NCI-H1436 (cell line): Measurements from ENCODE around the gene MST1R.
"Not testable (repeated sequence)": the region's sequence is repeated elsewhere in the genome, so short reads cannot be mapped to it uniquely, and the experiment has no call there.

Experiments used
- DNase-seq: peaks from one replicate; lab custom pipeline; 2025; lab: John Stamatoyannopoulos, UW

Gene MST1R

DNA sequence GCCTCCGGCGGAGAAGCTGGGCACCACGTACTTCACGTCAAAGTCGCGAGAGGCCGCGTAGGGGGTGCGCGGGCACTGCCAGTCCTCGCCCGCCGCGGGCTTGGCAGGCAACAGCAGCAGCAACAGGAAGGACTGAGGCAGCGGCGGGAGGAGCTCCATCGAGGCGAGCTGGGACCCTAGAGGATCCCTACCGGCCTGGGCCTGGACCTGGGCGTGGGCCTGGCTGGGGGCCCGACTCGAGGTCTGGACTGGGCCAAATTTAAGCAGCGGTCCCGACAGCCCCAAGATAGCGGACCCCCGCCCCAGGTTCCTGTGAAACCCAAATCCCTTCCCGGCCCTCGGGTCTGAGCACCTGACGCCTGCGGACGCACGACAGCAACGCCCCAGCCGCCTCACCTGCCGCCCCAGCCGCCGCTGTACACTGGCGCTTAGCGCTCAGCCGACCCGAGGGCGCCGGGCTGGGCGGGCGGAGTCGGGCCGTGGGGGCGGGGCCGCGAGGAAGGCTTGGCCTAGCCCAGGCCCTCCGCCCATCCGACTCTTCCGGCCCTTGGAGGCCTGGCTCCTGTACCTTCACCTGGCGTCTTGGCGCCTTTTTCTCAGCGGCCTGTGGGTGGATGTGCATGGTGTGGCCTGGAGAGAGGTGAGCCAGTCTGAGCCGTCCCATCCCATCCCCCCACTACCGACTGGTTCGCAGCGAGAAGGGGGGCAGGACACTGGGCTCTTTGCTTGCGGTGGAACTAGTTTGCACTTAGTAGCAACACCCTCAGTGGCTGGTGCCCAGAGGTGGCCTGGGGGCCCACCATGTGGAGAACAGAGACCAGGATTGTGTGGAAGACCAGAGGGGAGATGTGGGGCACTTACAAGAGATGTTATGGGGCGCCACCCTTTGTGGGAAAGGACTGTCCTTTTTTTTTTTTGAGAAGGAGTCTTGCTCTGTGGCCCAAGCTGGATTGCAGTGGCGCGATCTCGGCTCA is at the start of gene MST1R:
Gene MST1R, minus strand, starts transcription at position 423 of the 974 bp plus-strand sequence. Its CDS starts 264 bp downstream, at position 159.
- DNase-seq: peak; percentile 78

DNA sequence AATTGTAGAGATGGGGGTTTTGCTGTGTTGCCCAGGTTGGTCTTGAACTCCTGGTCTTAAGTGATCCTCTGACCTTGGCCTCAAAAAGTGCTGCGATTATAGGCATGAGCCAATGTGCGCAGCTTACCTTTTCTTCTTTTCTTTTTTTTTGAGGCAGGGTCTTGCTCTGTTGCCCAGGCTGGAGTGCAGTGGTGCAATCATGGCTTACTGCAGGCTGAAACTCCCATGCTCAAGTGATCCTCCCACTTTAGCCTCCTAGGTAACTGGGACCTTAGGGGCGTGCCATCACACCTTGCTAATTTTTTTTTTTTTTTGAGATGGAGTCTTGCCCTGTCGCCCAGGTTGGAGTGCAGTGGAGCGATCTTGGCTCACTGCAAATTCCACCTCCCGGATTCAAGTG is 49.3 kb upstream of the MST1R start:
- no peak for DNase-seq

DNA sequence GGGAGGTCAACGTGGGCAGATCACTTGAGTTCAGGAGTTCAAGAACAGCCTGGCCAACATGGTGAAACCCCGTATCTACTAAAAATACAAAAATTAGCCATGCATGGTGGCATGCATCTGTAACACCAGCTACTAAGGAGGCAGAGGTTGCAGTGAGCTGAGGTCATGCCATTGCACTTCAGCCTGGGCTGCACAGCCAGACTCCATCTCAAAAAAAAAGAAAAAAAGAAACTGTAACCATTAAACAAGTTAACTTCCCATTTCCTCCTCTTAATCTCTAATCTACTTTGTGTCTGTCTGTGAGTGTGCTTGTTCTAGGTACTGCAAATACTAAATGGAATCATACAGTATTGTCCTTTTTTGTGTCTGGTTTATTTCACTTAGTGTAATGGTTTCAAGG is 39.0 kb upstream of the MST1R start:
- no peak for DNase-seq

DNA sequence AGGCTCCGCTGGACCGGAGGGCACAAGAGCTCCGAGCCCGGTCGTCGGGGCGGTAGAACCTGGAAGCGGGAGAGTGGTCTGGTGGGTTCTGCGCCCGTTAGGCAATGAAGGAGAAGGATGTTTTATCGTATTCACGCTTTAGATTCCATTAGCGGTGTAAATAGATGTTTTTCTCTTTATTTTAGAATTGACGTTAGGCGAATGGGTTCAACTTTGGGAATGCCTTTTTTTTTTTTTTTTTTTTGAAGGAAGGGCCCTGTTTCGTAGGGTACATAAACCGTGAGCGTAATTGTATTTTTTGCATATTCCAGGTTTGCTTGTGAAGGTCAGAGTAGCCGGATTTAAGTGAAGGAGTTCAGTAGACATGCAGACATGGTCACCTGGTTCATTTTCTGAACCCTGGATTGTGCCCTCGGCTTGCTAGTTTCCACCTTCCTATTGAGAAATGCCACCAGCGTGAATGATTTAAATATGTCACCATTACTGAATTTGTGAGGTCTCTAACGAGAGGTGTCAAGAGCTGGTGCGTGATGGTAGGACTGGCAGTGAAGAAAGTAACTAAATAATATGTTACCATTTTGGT is 37.1 kb upstream of the MST1R start:
- DNase-seq: no peak

DNA sequence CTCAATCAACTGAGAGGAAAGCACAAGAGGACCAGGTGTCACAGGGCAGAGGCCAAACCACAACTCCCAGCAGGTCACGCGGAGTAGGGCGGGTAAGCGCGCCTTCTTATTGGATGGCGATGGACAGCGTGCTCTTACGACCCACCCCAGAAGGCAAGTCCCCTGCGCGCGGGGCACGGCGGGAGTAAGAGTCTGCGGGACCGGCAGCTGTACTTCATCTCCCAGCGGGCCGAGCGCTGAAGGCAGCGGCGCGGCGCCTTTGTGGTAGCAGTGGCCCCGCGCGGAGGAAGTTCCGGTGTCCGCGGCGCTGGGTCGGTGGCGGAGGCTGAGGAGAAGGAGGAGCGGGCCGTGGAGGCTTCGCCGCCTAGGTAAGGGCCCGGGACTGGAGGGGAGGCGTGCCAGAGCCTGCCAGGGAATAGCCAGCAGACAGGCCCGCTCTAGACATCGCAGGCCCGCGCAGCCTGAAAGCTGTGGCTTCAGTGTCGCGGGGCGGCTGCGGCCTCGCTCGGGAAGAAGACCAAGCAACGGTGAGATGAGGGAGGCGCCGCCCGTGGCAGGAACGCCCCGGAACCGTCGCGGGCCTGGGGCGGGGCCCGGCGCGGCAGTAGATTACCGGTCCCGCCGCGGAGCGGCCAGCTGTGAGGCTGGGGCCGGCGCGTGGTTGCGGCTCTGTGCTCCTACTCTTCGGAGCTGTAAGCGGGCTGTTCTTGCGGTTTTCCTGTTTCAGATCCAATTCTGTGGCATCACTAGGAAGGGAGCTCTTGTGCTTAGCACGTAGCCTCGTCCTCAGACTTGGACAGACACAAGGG is 36.4 kb upstream of the MST1R start, which contains the start of gene RBM6:
Gene RBM6, plus strand, starts transcription at position 293 of the 809 bp plus-strand sequence. CDS start 22,492 bp downstream, outside the sequence.
- DNase-seq: peak; percentile 91

DNA sequence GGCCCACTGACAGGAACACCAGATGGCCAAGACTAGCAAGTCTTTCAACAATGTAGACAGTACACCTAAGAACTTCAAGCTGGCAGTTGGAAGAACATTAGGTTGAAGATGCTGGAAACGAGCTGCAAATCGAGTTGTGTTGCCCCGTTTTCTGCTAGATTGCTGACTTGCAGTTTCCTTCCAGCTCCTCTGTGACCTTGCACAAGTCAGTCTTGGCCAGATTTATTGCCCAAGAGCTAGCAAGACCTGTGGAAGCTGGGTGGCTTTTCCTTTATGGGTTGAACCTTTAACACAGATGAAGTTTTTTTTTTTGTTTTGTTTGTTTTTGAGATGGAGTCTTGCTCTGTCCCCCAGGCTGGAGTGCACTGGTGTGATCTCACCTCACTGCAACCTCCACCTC is 33.4 kb upstream of the MST1R start:
- DNase-seq: no peak

DNA sequence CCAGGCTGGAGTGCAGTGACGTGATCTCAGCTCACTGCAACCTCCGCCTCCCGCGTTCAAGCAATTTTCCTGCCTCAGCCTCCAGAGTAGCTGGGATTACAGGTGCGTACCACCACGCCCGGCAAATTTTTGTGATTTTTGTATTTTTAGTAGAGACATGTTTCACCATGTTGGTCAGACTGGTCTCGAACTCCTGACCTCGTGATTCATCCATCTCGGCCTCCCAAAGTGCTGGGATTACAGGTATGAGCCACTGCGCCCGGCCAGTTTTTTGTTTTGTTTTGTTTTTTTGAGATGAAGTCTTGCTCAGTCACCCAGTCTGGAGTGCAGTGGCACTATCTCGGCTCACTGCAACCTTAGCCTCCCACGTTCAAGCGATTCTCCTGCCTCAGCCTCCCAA is 28.6 kb upstream of the MST1R start:
- not testable (repeated sequence) for DNase-seq

DNA sequence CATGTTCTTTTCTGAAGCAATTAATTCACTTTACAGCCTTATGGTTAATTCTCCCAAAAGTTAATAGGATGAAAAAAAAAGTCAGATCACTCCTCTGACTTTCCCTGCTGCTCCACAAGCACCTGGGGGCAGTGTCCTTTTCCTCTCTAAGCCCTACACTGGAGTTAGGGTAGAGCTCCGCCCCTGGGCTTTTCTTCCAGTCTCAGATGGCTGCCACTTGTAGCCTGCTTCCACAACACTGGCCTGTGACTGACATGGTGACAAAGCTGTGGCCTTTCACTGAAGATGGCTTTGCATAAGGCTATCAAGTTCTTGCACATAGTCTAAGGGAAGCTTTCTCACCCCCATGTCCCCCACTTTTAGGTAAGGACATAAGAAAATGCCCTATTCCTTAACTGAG is 27.2 kb upstream of the MST1R start:
- peak; percentile 5 for DNase-seq

DNA sequence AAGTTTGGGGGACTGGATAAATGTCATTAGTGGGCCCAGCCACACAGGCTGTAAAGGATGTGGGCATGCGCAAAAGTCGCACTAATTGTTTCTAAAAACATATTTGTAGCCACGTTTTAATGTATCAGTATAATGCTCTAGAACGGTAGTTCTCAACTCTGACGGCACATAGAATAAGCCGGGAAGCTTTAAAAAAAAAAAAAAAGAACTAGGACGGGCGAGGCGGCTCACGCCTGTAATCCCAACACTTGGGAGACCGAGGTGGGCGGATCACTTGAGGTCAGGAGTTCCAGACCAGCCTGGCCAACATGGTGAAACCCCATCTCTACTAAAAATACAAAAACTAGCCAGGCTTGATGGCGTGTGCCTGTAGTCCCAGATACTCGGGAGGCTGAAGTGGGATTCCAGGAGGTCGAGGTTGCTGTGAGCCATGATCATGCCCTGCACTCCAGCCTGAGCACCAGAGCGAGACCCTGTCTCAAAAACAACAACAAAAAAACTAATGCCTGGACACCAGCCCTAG is 26.6 kb upstream of the MST1R start:
- no peak for DNase-seq

DNA sequence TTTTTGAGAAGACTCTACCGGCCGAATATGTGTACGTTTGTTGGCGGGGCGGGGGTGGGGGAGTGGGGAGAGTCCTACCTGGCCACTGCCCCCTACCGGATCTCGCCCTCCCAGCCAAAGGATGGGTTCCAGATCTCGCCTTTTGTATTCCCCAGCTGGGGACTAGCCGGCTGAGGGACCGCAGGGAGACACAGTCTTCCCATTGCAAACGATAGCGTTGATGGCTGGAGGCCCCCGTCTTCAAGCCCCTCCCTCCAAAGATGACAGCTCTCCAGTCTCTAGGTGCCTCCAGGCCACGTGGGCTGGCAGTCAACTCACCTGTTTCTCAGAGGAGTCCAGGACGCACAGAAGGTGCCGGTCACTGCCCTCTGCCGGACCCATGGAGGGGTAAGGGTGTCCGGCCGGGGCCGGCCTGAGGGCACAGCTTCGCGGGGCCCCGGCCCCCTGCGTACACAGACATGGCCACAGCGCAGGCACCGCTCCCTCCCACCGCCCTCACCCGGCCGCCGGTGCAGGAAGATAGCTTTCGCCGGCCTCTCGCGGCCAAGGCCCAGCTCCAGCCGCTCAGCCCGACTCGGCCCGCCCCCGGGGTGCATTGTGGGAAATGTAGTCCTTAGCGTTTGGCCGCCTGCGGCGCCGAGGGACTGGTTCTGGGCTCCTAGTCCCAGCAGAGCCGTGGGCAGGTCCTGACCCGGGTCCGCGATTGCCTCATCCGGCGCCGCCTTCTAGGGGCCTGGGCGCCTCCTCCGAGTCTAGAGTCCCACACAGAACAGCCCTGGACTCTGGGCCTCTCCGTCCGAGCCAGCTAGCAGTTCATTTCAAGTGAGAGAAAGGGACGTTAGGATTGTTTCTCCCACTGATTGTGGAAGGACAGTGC is 25.9 kb upstream of the MST1R start, which contains the start of gene MON1A:
Gene MON1A, minus strand, starts transcription at position 521 of the 877 bp plus-strand sequence. CDS start 16,465 bp downstream, outside the sequence.
- peak; percentile 30 for DNase-seq

DNA sequence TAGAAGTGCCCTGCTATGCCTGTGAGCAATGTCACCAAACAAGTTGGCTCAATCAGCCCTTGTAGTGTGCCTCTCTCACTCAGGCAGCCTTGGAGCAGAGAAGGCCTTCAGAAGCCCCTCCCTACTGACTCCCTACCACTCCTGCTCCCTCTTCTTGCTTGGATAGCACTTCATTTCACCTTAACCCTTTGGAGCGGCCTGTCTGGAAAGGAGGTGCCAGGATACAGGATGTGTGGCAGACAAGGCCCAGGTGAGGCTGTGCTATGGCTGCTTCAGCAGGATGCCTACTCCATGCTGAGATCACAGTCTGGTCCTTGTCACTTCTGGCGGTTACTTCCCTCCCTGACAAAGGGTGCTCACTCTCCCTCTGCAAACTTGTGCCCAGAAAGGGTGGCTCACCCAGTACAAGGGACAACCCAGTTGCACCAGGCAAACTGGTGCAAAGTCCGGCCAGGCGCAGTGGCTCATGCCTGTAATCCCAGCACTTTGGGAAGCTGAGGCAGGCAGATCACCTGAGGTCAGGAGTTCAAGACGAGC is 24.9 kb upstream of the MST1R start:
- DNase-seq: no peak

DNA sequence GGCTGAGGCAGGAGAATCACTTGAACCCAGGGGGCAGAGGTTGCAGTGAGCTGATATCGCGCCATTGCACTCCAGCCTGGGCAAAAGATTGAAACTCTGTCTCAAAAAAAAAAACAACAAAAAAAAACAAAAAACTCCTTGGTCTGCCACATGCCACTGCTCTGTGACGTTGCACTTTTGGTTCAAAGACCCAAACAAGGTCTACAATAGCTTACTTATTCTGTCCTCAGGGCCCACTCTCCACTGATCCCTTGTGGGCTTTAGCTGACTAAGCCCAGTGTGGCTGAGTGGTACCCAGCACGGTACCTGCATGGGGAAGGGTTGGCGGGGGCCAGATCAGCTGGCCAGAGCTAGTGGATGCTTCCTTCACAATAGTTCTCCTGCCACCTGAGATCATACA is 24.1 kb upstream of the MST1R start:
- no peak for DNase-seq

DNA sequence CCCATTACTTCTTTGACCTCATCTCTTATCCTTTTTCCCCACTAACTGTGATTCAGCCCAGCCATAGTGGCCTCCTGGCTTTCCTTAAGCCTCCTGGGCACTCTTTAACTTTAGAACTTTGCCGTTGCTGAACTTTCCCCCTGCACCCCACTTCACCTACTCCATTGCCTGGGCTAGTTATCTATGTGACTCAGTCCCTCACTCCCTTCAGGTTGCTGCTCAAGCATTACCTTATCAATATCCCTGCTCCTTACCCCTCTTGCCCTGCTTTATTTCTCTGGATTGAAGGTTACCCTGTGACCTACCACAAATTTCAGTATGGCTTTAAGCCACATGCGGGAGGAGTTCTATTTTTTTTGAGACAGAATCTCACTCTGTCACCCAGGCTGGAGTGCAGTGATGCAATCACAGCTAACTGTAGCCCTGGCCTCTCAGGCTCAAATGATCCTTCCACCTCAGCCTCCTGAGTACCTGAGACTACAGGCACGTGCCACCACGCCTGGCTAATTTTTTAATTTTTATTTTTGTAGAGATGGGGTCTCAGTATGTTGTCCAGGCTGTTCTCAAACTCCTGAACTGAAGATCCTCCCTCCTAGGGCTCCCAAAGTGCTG is 22.6 kb upstream of the MST1R start:
- DNase-seq: no peak

DNA sequence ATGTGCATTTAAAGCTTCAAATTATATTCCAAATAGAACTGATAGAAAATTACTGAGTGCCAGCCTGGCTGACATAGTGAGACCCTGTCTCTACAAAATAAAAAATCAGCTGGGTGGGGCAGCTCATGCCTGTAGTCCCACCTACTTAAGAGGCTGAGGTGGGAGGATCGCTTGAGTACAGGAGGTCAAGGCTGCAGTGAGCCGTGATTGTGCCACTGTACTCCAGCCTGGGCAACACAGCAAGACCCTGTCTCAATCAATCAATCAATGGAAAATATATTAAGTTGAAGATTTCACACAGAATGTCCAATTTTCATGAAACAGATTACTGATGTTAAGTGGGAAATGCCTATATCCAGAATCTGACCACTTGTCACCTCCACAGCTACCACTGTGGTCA is 21.8 kb upstream of the MST1R start:
- DNase-seq: no peak

DNA sequence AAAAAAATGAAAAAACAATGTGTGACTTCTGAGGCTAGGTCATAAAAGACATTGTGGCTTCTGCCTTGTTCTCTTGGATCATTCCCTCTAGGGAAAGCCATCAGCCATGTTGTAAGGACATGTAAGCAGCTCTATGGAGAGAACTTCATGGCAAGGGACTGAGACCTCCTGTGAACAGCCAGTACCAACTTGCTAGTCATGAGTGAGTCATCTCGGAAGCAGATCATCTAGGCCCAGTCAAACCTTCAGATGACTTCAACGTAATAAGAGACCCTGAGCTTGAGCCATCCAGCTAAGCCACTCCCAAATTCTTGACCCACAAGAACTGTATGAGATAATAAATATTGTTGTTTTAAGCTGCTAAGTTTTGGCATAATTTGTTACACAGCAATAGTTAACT is 21.0 kb upstream of the MST1R start:
- DNase-seq: no peak

DNA sequence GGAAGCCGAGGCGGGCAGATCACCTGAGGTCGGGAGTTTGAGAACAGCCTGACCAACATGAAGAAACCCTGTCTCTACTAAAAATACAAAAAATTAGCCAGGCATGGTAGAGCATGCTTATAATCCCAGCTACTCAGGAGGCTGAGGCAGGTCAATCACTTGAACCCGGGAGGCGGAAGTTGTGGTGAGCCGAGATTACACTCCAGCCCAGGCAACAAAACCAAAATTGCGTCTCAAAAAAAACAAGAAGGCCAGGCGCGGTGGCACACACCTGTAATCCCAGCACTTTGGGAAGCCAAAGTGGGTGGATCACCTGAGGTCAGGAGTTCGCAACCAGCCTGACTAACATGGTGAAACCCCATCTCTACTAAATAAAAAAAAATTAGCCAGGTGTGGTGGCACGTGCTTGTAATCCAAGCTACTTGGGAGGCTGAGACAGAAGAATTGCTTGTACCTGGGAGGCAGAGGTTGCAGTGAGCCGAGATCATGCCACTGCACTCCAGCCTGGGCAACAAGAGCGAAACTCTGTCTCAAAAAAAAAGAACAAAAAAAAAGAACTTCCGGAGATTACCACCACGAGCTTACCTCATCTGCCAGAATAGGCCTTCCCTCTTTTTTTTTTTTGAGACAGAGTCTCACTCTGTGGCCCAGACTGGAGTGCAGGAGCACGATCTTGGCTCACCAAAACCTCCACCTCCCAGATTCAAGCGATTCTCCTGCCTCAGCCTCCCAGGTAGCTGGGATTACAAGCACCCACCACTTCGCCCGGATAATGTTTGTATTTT is 14.3 kb upstream of the MST1R start:
- DNase-seq: not testable (repeated sequence)

DNA sequence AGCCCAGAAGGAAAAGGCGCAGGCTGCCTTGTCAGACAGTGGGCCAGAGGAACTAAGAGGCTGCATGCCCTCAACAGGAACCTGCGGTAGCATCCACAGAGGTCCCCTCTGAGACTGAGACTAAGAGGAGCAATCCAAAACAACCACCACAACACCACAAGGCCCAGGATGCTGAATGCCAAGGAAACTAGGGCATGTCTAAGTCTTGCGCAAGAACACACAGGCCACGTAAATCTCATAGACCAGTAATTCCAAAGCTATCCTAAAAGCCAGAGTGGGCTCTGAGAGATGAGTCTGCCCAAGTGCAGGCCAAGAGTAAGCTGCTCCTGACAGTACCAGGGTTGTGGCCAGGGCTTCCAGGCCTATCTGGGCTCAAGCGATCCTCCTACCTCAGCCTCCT is 13.0 kb upstream of the MST1R start:
- DNase-seq: no peak

DNA sequence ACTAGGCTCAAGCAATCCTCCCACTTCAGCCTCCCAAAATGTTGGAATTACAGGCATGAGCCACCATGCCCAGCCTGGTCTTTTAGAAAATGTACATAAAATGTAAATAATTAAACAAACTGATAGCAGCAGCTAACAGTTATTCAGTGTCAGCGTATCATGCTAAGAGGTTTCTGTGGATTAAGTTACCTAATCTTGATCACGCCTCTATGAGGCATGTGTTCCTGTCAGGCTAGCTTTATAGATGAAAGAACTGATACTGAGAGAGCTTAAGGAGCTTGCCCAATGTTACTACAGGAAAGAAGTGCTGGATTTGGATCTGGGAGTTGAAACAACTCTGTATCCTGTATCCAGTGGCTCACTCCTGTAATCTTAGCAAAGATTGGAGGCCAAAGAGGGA is 11.2 kb upstream of the MST1R start:
- DNase-seq: no peak

DNA sequence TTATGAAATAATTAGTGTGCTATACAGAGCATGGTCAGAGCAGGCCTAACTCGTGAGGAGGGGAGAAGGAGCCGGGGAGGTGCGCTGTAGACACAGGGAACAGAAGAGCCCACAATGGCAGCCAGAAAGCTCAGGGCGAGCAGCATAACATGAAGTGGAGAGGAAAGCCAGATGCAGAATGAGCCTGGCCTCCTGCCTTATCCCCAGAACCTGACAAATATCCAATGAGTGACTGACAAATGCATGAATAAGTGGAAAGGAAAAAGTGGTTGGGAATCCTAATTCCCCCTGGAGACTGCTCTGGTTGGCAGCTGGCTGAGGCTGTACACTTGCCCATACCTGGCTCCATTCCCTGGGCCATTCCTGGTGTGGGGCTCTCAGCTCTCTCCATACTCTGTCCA is 9.2 kb upstream of the MST1R start:
- no peak for DNase-seq
